Measurements from ENCODE around the gene GLB1L2.

GLB1L2 gene

GRCh38 chr11:134404575-134405341 is 73.0 kb downstream of the GLB1L2 start:
- Histone ChIP-seq H3K9ac (ENCODE audit: low read length) (no peak overlapping the region), H3K4me2 (ENCODE audit: low read depth, low read length, poor library complexity, severe bottlenecking) (no peak overlapping the region), H3F3A (ENCODE audit: insufficient read depth) (no peaks in the 10 kb centered on the region), H3K79me2 (ENCODE audit: insufficient read depth, low read length) (no peaks in the 10 kb centered on the region), H3K4me3 (ENCODE audit: insufficient read depth, low read length, poor library complexity, severe bottlenecking) (no peak overlapping the region), H3K27me3 (ENCODE audit: low read length) (no peaks in the 10 kb centered on the region), H3K27ac (ENCODE audit: low read depth, low read length) (no peak overlapping the region), H3K9me2 (replicated peaks; ENCODE audit: insufficient read depth, low read length) (no peaks in the 10 kb centered on the region), H4K20me1 (ENCODE audit: low read depth, low read length) (no peaks in the 10 kb centered on the region), H3K9me3 (ENCODE audit: insufficient read depth, low read length) (no peaks in the 10 kb centered on the region), H2AFZ (ENCODE audit: low read depth, low read length, severe bottlenecking) (no peak overlapping the region), H3K36me3 (ENCODE audit: low read length) (no peaks in the 10 kb centered on the region)
- TF ChIP-seq CTCF (IDR thresholded peaks at IDR 0.05; ENCODE audit: insufficient read depth, low read length, poor library complexity, severe bottlenecking) (no peak), EZH2phosphoT487 (conservative IDR thresholded peaks at IDR 0.05; ENCODE audit: low read length) (no peak)

GRCh38 chr11:134405436-134405835 is 73.6 kb downstream of the GLB1L2 start:
- H3K27ac ChIP-seq (ENCODE audit: low read depth, low read length) = no peak overlapping the region
- no peaks in the 10 kb centered on the region for H4K20me1 ChIP-seq (ENCODE audit: low read depth, low read length)
- no peaks in the 10 kb centered on the region for H3K9me2 ChIP-seq (replicated peaks; ENCODE audit: insufficient read depth, low read length)

GRCh38 chr11:134405841-134406240 is 74.1 kb downstream of the GLB1L2 start:
- Histone ChIP-seq H3K27ac (ENCODE audit: low read depth, low read length) (no peak overlapping the region), H3K27me3 (ENCODE audit: low read length) (no peaks in the 10 kb centered on the region), H3K9ac (ENCODE audit: low read length) (no peak overlapping the region), H3K9me2 (replicated peaks; ENCODE audit: insufficient read depth, low read length) (no peaks in the 10 kb centered on the region), H3K4me2 (ENCODE audit: low read depth, low read length, poor library complexity, severe bottlenecking) (no peak overlapping the region), H3K36me3 (ENCODE audit: low read length) (no peaks in the 10 kb centered on the region), H3K79me2 (ENCODE audit: insufficient read depth, low read length) (no peaks in the 10 kb centered on the region), H4K20me1 (ENCODE audit: low read depth, low read length) (no peaks in the 10 kb centered on the region), H3K4me3 (ENCODE audit: insufficient read depth, low read length, poor library complexity, severe bottlenecking) (no peak overlapping the region), H2AFZ (ENCODE audit: low read depth, low read length, severe bottlenecking) (no peak overlapping the region), H3F3A (ENCODE audit: insufficient read depth) (no peaks in the 10 kb centered on the region), H3K9me3 (ENCODE audit: insufficient read depth, low read length) (no peaks in the 10 kb centered on the region)
- TF ChIP-seq EZH2phosphoT487 (conservative IDR thresholded peaks at IDR 0.05; ENCODE audit: low read length) (no peak), CTCF (IDR thresholded peaks at IDR 0.05; ENCODE audit: insufficient read depth, low read length, poor library complexity, severe bottlenecking) (no peak)

More at GRCh38 chr11:134405436-134405835, 73.6 kb downstream of the GLB1L2 start:
- no peaks in the 10 kb centered on the region for H3K9me3 ChIP-seq (ENCODE audit: insufficient read depth, low read length)
- H3K9ac ChIP-seq (ENCODE audit: low read length) = no peak overlapping the region
- no peaks in the 10 kb centered on the region for H3K27me3 ChIP-seq (ENCODE audit: low read length)
- no peaks in the 10 kb centered on the region for H3K79me2 ChIP-seq (ENCODE audit: insufficient read depth, low read length)
- no peak for TF ChIP-seq CTCF (IDR thresholded peaks at IDR 0.05; ENCODE audit: insufficient read depth, low read length, poor library complexity, severe bottlenecking)
- TF ChIP-seq EZH2phosphoT487 (conservative IDR thresholded peaks at IDR 0.05; ENCODE audit: low read length) = no peak
- H3F3A ChIP-seq (ENCODE audit: insufficient read depth) = no peaks in the 10 kb centered on the region
- H3K36me3 ChIP-seq (ENCODE audit: low read length) = no peaks in the 10 kb centered on the region
- no peak overlapping the region for H3K4me3 ChIP-seq (ENCODE audit: insufficient read depth, low read length, poor library complexity, severe bottlenecking)
- H3K4me2 ChIP-seq (ENCODE audit: low read depth, low read length, poor library complexity, severe bottlenecking) = no peak overlapping the region
- no peak overlapping the region for H2AFZ ChIP-seq (ENCODE audit: low read depth, low read length, severe bottlenecking)
